Subcutaneous adipose tissue (tissue), 4 donors: Measurements from ENCODE around the gene C1QTNF8. TPM values are rescaled to one million over a fixed set of nuclear protein-coding genes. Genes with fewer than 3 reads are reported as not detected.

ENCODE experiments used
- CTCF ChIP-seq: fragments of 450-650 bp; IDR thresholded peaks from one replicate; pipeline ENCODE4 v1.5.1; 2016; ENCODE audit warnings: low read depth, mild to moderate bottlenecking, control low read depth, antibody characterized with exemption, moderate library complexity
- total RNA-seq, 4 donors: library from RNA; depleted of rRNA; stranded (reverse); fragments of >200 nt; gene quantifications; one replicate each; pipeline ENCODE4 v1.1.0, GENCODE V29; 2016

The C1QTNF8 gene
- total RNA-seq, 4 donors from 2014 or later, result not detected

GRCh38 chr16:1132431-1132830 is 36.4 kb upstream of the C1QTNF8 start:
- no peak for TF ChIP-seq CTCF

- TF ChIP-seq CTCF, result no peak
Measured at GRCh38 chr16:1131378-1131994, 35.4 kb upstream of the C1QTNF8 start.

- no peak for TF ChIP-seq CTCF
Measured at GRCh38 chr16:1130382-1130781, 34.3 kb upstream of the C1QTNF8 start.

- TF ChIP-seq CTCF, result no peak
Measured at GRCh38 chr16:1129106-1129960, 33.3 kb upstream of the C1QTNF8 start.

- TF ChIP-seq CTCF, result no peak
Measured at GRCh38 chr16:1127971-1128715, 32.1 kb upstream of the C1QTNF8 start.

GRCh38 chr16:1127101-1127500 is 31.1 kb upstream of the C1QTNF8 start:
- TF ChIP-seq CTCF, result no peak

- no peak for TF ChIP-seq CTCF
Measured at GRCh38 chr16:1126586-1126985, 30.5 kb upstream of the C1QTNF8 start.
